ENCODE data around the gene CAMSAP2.
"Not testable (repeated sequence)": the region's sequence is repeated elsewhere in the genome, so short reads cannot be mapped to it uniquely, and the experiment has no call there.

CAMSAP2 gene

GRCh38 chr1:200749090-200749489 lies 10.4 kb downstream of the CAMSAP2 start:
- TF ChIP-seq CTCF (IDR thresholded peaks at IDR 0.05; ENCODE audit: insufficient read depth, low read depth, low read length, missing control alignments) = no peak
- DNase-seq (ENCODE audit: low read depth) = no peak
- H3K4me3 ChIP-seq (ENCODE audit: low read depth, low read length) = no peak overlapping the region

GRCh38 chr1:200750749-200751148 lies 12.1 kb downstream of the CAMSAP2 start:
- not testable (repeated sequence) for H3K4me3 ChIP-seq (ENCODE audit: low read depth, low read length); DNase-seq (ENCODE audit: low read depth)

GRCh38 chr1:200751717-200752116 lies 13.0 kb downstream of the CAMSAP2 start:
- no peak overlapping the region for H3K4me3 ChIP-seq (ENCODE audit: low read depth, low read length)
- TF ChIP-seq CTCF (IDR thresholded peaks at IDR 0.05; ENCODE audit: insufficient read depth, low read depth, low read length, missing control alignments) = no peak
- DNase-seq (ENCODE audit: low read depth) = peak; percentile 52

GRCh38 chr1:200753650-200754198 lies 15.0 kb downstream of the CAMSAP2 start:
- DNase-seq (ENCODE audit: low read depth) = no peak
- TF ChIP-seq CTCF (IDR thresholded peaks at IDR 0.05; ENCODE audit: insufficient read depth, low read depth, low read length, missing control alignments) = no peak
- no peak overlapping the region for H3K4me3 ChIP-seq (ENCODE audit: low read depth, low read length)

GRCh38 chr1:200755456-200755855 lies 16.8 kb downstream of the CAMSAP2 start:
- no peak for DNase-seq (ENCODE audit: low read depth)
- no peak for TF ChIP-seq CTCF (IDR thresholded peaks at IDR 0.05; ENCODE audit: insufficient read depth, low read depth, low read length, missing control alignments)

GRCh38 chr1:200762089-200762488 lies 23.4 kb downstream of the CAMSAP2 start:
- no peak overlapping the region for H3K4me3 ChIP-seq (ENCODE audit: low read depth, low read length)
- TF ChIP-seq CTCF (IDR thresholded peaks at IDR 0.05; ENCODE audit: insufficient read depth, low read depth, low read length, missing control alignments) = no peak
- no peak for DNase-seq (ENCODE audit: low read depth)

More at GRCh38 chr1:200755456-200755855, 16.8 kb downstream of the CAMSAP2 start:
- H3K4me3 ChIP-seq (ENCODE audit: low read depth, low read length) = no peak overlapping the region

- no peak for TF ChIP-seq CTCF (IDR thresholded peaks at IDR 0.05; ENCODE audit: insufficient read depth, low read depth, low read length, missing control alignments)
- H3K4me3 ChIP-seq (ENCODE audit: low read depth, low read length) = no peak overlapping the region
- DNase-seq (ENCODE audit: low read depth) = no peak
Observed at GRCh38 chr1:200767321-200767720, 28.6 kb downstream of the CAMSAP2 start.

Data from GM12865 (cell line).